ENCODE results near the gene TH.

DNA sequence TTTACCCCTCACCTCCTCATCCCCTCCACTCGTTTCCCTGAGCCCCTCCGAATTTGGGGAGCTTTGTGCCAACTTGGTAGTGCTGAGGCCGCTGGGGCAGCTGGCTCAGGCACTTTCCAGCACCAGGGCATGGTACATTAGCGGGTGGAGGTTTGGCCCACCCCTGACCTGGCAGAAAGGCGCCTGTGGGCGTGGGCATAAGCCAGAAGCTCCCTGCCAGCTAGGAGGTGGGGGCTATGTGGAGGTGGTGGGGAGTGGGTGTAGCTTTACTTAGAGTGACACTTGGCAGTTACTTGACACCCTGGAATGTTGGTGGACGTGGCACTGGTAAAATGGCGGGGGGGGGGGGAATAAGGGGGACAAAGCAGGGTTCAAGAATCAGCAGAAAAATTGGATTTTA is 22.2 kb downstream of the TH start:
- TF ChIP-seq, protein P1, sequence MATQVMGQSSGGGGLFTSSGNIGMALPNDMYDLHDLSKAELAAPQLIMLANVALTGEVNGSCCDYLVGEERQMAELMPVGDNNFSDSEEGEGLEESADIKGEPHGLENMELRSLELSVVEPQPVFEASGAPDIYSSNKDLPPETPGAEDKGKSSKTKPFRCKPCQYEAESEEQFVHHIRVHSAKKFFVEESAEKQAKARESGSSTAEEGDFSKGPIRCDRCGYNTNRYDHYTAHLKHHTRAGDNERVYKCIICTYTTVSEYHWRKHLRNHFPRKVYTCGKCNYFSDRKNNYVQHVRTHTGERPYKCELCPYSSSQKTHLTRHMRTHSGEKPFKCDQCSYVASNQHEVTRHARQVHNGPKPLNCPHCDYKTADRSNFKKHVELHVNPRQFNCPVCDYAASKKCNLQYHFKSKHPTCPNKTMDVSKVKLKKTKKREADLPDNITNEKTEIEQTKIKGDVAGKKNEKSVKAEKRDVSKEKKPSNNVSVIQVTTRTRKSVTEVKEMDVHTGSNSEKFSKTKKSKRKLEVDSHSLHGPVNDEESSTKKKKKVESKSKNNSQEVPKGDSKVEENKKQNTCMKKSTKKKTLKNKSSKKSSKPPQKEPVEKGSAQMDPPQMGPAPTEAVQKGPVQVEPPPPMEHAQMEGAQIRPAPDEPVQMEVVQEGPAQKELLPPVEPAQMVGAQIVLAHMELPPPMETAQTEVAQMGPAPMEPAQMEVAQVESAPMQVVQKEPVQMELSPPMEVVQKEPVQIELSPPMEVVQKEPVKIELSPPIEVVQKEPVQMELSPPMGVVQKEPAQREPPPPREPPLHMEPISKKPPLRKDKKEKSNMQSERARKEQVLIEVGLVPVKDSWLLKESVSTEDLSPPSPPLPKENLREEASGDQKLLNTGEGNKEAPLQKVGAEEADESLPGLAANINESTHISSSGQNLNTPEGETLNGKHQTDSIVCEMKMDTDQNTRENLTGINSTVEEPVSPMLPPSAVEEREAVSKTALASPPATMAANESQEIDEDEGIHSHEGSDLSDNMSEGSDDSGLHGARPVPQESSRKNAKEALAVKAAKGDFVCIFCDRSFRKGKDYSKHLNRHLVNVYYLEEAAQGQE (IDR thresholded peaks at IDR 0.05; ENCODE audit: insufficient read depth in 1 of 2, low read depth in 2 of 2, low read length in 1 of 2) = no peak
- TF ChIP-seq, protein P2, sequence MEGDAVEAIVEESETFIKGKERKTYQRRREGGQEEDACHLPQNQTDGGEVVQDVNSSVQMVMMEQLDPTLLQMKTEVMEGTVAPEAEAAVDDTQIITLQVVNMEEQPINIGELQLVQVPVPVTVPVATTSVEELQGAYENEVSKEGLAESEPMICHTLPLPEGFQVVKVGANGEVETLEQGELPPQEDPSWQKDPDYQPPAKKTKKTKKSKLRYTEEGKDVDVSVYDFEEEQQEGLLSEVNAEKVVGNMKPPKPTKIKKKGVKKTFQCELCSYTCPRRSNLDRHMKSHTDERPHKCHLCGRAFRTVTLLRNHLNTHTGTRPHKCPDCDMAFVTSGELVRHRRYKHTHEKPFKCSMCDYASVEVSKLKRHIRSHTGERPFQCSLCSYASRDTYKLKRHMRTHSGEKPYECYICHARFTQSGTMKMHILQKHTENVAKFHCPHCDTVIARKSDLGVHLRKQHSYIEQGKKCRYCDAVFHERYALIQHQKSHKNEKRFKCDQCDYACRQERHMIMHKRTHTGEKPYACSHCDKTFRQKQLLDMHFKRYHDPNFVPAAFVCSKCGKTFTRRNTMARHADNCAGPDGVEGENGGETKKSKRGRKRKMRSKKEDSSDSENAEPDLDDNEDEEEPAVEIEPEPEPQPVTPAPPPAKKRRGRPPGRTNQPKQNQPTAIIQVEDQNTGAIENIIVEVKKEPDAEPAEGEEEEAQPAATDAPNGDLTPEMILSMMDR (IDR thresholded peaks at IDR 0.05) = no peak
- TF ChIP-seq POLR2AphosphoS5 (IDR thresholded peaks at IDR 0.05; ENCODE audit: low read depth, low read length) = no peak

Data from Panc1 (cell line).